Activated CD4-positive, alpha-beta T cell treated with anti-CD3 and anti-CD28 coated beads, Interleukin-2, amount 10 ng/mL, durations not matched to agents 24 days and 14 days (primary cell): ENCODE results near the gene CRLF2. TPM values are rescaled to one million over a fixed set of nuclear protein-coding genes. Genes with fewer than 3 reads are reported as not detected.

Experiments
- DNase-seq: peaks from one replicate; pipeline ENCODE4 v3.0.0; 2022
- H3K27ac Mint-ChIP-seq: one replicate; pipeline ENCODE4 v1.8.0; 2022; ENCODE audit warnings: mild to moderate bottlenecking, mixed read lengths
- H3K27me3 Mint-ChIP-seq: one replicate; pipeline ENCODE4 v1.8.0; 2022; ENCODE audit warnings: mixed read lengths
- H3K36me3 Mint-ChIP-seq: one replicate; pipeline ENCODE4 v1.8.0; 2022; ENCODE audit warnings: low read depth, mild to moderate bottlenecking, mixed read lengths
- H3K4me1 Mint-ChIP-seq: one replicate; pipeline ENCODE4 v1.8.0; 2021; ENCODE audit warnings: mixed read lengths
- H3K4me3 Mint-ChIP-seq: one replicate; pipeline ENCODE4 v1.8.0; 2022; ENCODE audit warnings: mild to moderate bottlenecking, moderate library complexity, mixed read lengths
- H3K9me3 Mint-ChIP-seq: one replicate; pipeline ENCODE4 v1.8.0; 2021; ENCODE audit warnings: mixed read lengths
- intact Hi-C: fragments of 100-400 bp; cut with micrococcal nuclease; formaldehyde crosslinking; loops from one replicate; pipeline ENCODE4 v1.15.1; 2023
- total RNA-seq: library from RNA; stranded (reverse); gene quantifications from 2 replicates; pipeline ENCODE4 v1.2.3, GENCODE V29; 2022

CRLF2 gene
- total RNA-seq, 1 donor from 2014 or later, result 1.5 TPM

- peak overlapping the region; percentile 39 for H3K27ac Mint-ChIP-seq
- H3K4me1 Mint-ChIP-seq, result no peaks in the 10 kb centered on the region
- H3K27me3 Mint-ChIP-seq, result no peaks in the 10 kb centered on the region
- intact Hi-C loops, result no loop called here
- H3K4me3 Mint-ChIP-seq, result no peak overlapping the region
- no peaks in the 10 kb centered on the region for H3K9me3 Mint-ChIP-seq
- DNase-seq, result peak; percentile 43
- no peaks in the 10 kb centered on the region for H3K36me3 Mint-ChIP-seq
Measured at GRCh38 chrX:1150569-1151347, 61.7 kb downstream of the CRLF2 start.

- Mint-ChIP-seq H3K4me3 (no peak overlapping the region), H3K4me1 (no peaks in the 10 kb centered on the region), H3K27me3 (no peaks in the 10 kb centered on the region), H3K27ac (no peak overlapping the region), H3K36me3 (no peaks in the 10 kb centered on the region), H3K9me3 (no peaks in the 10 kb centered on the region)
- peak; percentile 50 for DNase-seq
- intact Hi-C loops, result no loop called here
Measured at GRCh38 chrX:1147611-1148515, 64.6 kb downstream of the CRLF2 start.

GRCh38 chrX:1144293-1144692, 68.2 kb downstream of the CRLF2 start:
- no peak for DNase-seq
- Mint-ChIP-seq H3K4me1 (no peaks in the 10 kb centered on the region), H3K27me3 (no peaks in the 10 kb centered on the region), H3K9me3 (no peaks in the 10 kb centered on the region), H3K36me3 (no peaks in the 10 kb centered on the region), H3K27ac (no peak overlapping the region), H3K4me3 (no peak overlapping the region)
- intact Hi-C loops, result no loop called here

Other genes starting within 250 kb of the CRLF2 start
- 0.28 and 0.30 TPM in 2 replicates for gene CSF2RA, start 56.2 kb upstream of the CRLF2 start, total RNA-seq
- 3.1 and 3.4 TPM in 2 replicates for gene IL3RA, start 124.1 kb upstream of the CRLF2 start, total RNA-seq
- gene SLC25A6, start 179.5 kb upstream of the CRLF2 start, total RNA-seq, result 302 and 306 TPM in 2 replicates
- gene ASMTL, start 240.3 kb upstream of the CRLF2 start, total RNA-seq, result 44.5 and 46.6 TPM in 2 replicates